Measurements from ENCODE around the gene MYH9.

Gene MYH9

DNA sequence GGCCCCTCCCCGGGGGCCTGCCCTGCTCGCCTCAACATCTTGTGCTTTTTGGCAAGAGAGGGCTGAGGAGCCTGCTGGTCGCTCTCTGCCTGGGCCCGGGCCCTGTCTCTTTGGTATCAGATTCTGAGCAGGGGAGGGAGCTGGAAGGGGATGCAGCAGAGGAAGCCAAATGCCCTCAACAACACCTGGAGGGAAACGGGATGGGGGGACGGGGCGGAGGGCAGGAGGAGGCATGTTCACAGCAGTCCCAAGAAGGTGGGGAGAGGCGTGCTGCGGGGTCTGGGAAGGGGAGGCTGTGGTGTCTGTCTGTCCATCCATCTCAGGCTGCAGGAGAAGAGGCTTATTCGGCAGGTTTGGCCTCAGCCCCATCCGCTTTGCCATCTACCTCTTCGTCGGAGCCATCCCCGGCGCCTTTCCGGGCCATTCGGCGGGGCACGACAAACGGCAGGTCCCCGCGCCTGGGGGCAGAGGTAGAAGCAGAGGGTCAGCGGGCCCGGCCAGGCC, 105.4 kb downstream of the MYH9 start:
- no peaks in the 10 kb centered on the region for H3K9me2 ChIP-seq (replicated peaks; ENCODE audit: insufficient read depth, low read length)
- peaks cover 12% of the 10 kb centered on the region for H3F3A ChIP-seq (ENCODE audit: insufficient read depth)
- H3K27ac ChIP-seq (ENCODE audit: low read depth, low read length) = no peak overlapping the region
- H3K9me3 ChIP-seq (ENCODE audit: insufficient read depth, low read length) = no peaks in the 10 kb centered on the region
- H2AFZ ChIP-seq (ENCODE audit: low read depth, low read length, severe bottlenecking) = no peak overlapping the region
- no peaks in the 10 kb centered on the region for H3K27me3 ChIP-seq (ENCODE audit: low read length)
- H4K20me1 ChIP-seq (ENCODE audit: low read depth, low read length) = no peaks in the 10 kb centered on the region
- H3K9ac ChIP-seq (ENCODE audit: low read length) = no peak overlapping the region
- no peak overlapping the region for H3K4me2 ChIP-seq (ENCODE audit: low read depth, low read length, poor library complexity, severe bottlenecking)
- TF ChIP-seq, protein P1, sequence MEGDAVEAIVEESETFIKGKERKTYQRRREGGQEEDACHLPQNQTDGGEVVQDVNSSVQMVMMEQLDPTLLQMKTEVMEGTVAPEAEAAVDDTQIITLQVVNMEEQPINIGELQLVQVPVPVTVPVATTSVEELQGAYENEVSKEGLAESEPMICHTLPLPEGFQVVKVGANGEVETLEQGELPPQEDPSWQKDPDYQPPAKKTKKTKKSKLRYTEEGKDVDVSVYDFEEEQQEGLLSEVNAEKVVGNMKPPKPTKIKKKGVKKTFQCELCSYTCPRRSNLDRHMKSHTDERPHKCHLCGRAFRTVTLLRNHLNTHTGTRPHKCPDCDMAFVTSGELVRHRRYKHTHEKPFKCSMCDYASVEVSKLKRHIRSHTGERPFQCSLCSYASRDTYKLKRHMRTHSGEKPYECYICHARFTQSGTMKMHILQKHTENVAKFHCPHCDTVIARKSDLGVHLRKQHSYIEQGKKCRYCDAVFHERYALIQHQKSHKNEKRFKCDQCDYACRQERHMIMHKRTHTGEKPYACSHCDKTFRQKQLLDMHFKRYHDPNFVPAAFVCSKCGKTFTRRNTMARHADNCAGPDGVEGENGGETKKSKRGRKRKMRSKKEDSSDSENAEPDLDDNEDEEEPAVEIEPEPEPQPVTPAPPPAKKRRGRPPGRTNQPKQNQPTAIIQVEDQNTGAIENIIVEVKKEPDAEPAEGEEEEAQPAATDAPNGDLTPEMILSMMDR (IDR thresholded peaks at IDR 0.05; ENCODE audit: insufficient read depth, low read length, poor library complexity, severe bottlenecking) = no peak
- TF ChIP-seq EZH2phosphoT487 (conservative IDR thresholded peaks at IDR 0.05; ENCODE audit: low read length) = no peak
- no peak overlapping the region for H3K4me3 ChIP-seq (ENCODE audit: insufficient read depth, low read length, poor library complexity, severe bottlenecking)
- H3K79me2 ChIP-seq (ENCODE audit: insufficient read depth, low read length) = no peaks in the 10 kb centered on the region
- peaks cover 6% of the 10 kb centered on the region for H3K36me3 ChIP-seq (ENCODE audit: low read length)

DNA sequence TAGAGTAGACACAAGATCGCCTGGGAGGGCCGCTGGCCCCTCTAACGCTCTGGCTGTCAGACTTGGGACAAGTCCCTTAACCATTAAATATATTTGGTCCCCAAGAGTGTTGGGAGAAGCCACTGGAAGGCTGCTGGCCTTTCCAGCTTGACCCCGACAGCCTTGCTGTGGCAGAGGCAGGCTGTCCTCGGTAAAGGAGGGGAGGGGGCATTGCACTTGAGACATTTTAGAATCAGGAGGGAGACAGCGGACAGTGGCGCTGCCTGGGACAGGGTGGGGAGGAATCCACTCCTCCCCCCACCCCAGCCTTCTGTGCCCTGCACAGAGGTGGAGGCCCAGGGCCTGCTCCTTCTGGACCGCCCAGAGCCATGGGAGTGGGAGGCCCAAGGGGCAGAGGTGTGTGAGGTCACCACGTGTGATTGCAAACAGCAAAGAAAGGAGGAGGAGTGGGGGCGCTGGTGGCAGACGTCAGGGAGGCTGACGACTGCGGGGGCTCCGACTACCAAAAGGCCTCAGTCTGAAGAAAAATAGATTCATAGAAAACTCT, 105.9 kb downstream of the MYH9 start:
- Histone ChIP-seq H3K9me3 (ENCODE audit: insufficient read depth, low read length) (no peaks in the 10 kb centered on the region), H3F3A (ENCODE audit: insufficient read depth) (peaks cover 12% of the 10 kb centered on the region), H3K36me3 (ENCODE audit: low read length) (peaks cover 6% of the 10 kb centered on the region), H4K20me1 (ENCODE audit: low read depth, low read length) (no peaks in the 10 kb centered on the region), H3K27me3 (ENCODE audit: low read length) (no peaks in the 10 kb centered on the region), H2AFZ (ENCODE audit: low read depth, low read length, severe bottlenecking) (no peak overlapping the region), H3K4me3 (ENCODE audit: insufficient read depth, low read length, poor library complexity, severe bottlenecking) (no peak overlapping the region), H3K4me2 (ENCODE audit: low read depth, low read length, poor library complexity, severe bottlenecking) (no peak overlapping the region), H3K27ac (ENCODE audit: low read depth, low read length) (no peak overlapping the region), H3K9ac (ENCODE audit: low read length) (no peak overlapping the region), H3K9me2 (replicated peaks; ENCODE audit: insufficient read depth, low read length) (no peaks in the 10 kb centered on the region), H3K79me2 (ENCODE audit: insufficient read depth, low read length) (no peaks in the 10 kb centered on the region)
- TF ChIP-seq EZH2phosphoT487 (conservative IDR thresholded peaks at IDR 0.05; ENCODE audit: low read length) = no peak
- TF ChIP-seq, protein P1 (IDR thresholded peaks at IDR 0.05; ENCODE audit: insufficient read depth, low read length, poor library complexity, severe bottlenecking) = no peak

DNA sequence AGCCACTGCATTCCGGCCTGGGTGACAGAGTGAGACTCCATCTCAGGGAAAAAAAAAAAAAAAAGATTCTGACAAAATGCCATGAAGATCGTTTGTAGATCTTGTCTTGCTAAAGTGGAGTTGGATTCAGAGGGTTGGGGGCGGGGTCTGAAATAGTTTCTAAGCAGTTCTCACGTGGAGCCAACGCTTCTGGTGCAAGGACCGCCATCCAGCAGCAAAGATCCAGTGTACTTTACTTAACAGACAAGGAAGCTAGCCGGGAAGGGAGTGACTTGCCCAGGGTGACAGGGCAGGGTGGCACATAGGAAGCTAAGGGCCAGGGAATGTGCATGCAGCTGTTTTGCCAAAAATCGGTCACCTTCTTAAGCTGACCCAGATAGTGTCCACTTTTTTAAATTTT, 107.4 kb downstream of the MYH9 start:
- H3F3A ChIP-seq (ENCODE audit: insufficient read depth) = peaks cover 12% of the 10 kb centered on the region
- H3K27ac ChIP-seq (ENCODE audit: low read depth, low read length) = no peak overlapping the region
- no peak overlapping the region for H3K9ac ChIP-seq (ENCODE audit: low read length)
- no peaks in the 10 kb centered on the region for H4K20me1 ChIP-seq (ENCODE audit: low read depth, low read length)
- TF ChIP-seq, protein P1 (IDR thresholded peaks at IDR 0.05; ENCODE audit: insufficient read depth, low read length, poor library complexity, severe bottlenecking) = no peak
- no peak for TF ChIP-seq EZH2phosphoT487 (conservative IDR thresholded peaks at IDR 0.05; ENCODE audit: low read length)
- no peak overlapping the region for H3K4me3 ChIP-seq (ENCODE audit: insufficient read depth, low read length, poor library complexity, severe bottlenecking)
- no peaks in the 10 kb centered on the region for H3K9me2 ChIP-seq (replicated peaks; ENCODE audit: insufficient read depth, low read length)
- no peaks in the 10 kb centered on the region for H3K79me2 ChIP-seq (ENCODE audit: insufficient read depth, low read length)
- no peak overlapping the region for H2AFZ ChIP-seq (ENCODE audit: low read depth, low read length, severe bottlenecking)
- H3K9me3 ChIP-seq (ENCODE audit: insufficient read depth, low read length) = no peaks in the 10 kb centered on the region
- H3K36me3 ChIP-seq (ENCODE audit: low read length) = peaks cover 2% of the 10 kb centered on the region; the same call in 1 of the 2 replicates
- H3K27me3 ChIP-seq (ENCODE audit: low read length) = no peaks in the 10 kb centered on the region
- no peak overlapping the region for H3K4me2 ChIP-seq (ENCODE audit: low read depth, low read length, poor library complexity, severe bottlenecking)

Measured in SU-DHL-6 (cell line).